Raji (cell line): ENCODE data around the gene SOAT2.

Source experiments
- POLR2A ChIP-seq: IDR thresholded peaks from 2 replicates; pipeline ENCODE4 v1.6.1; 2011; ENCODE audit warnings: low read depth, low read length, control low read depth; ENCODE audit not compliant: insufficient read depth

Gene SOAT2, protein sequence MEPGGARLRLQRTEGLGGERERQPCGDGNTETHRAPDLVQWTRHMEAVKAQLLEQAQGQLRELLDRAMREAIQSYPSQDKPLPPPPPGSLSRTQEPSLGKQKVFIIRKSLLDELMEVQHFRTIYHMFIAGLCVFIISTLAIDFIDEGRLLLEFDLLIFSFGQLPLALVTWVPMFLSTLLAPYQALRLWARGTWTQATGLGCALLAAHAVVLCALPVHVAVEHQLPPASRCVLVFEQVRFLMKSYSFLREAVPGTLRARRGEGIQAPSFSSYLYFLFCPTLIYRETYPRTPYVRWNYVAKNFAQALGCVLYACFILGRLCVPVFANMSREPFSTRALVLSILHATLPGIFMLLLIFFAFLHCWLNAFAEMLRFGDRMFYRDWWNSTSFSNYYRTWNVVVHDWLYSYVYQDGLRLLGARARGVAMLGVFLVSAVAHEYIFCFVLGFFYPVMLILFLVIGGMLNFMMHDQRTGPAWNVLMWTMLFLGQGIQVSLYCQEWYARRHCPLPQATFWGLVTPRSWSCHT

DNA sequence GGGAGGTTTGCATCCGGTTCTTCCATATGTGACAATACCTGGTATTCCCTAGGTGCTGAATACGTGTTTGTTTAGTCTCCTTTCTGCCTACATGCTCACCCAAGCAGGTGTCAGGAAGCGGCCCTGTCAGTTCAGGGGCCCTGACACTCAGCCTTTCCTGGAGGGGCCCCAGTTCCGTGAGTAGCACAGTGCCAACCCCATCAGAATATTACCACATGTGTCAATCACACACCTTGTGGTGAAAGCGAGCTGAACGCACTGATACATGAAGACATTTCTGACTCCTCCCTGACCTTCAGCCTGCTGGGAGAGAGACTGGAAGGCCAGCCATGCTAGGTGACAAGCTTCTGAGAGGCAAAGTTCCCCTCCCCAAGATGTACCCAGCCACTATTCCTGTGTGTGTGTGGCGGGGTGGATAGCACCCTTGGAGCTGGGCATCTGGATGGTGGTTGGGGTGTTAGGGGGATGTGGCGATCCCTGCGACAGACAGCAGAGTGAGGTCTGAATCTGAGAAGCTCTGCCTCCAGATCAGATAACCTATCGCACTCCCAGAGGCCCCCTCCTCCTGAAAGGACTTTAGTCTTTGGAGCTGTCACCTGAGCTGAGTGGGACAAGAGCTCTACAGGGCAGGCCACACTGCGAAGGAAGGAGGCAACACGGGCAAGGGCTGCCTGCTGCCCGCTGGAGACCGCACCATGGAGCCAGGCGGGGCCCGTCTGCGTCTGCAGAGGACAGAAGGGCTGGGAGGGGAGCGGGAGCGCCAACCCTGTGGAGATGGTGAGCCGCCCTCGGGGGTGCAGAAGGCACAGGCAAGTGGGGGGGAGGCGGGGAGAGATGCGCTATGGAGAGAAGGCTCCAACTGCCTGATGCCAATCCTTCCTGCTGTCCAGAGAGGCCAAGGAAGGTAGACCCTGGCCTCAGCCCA is at the start of gene SOAT2:
Gene SOAT2 (plus strand): TSS at position 604 of the 925 bp plus-strand sequence. CDS start 92 bp downstream, at position 696.
- TF ChIP-seq POLR2A: no peak

DNA sequence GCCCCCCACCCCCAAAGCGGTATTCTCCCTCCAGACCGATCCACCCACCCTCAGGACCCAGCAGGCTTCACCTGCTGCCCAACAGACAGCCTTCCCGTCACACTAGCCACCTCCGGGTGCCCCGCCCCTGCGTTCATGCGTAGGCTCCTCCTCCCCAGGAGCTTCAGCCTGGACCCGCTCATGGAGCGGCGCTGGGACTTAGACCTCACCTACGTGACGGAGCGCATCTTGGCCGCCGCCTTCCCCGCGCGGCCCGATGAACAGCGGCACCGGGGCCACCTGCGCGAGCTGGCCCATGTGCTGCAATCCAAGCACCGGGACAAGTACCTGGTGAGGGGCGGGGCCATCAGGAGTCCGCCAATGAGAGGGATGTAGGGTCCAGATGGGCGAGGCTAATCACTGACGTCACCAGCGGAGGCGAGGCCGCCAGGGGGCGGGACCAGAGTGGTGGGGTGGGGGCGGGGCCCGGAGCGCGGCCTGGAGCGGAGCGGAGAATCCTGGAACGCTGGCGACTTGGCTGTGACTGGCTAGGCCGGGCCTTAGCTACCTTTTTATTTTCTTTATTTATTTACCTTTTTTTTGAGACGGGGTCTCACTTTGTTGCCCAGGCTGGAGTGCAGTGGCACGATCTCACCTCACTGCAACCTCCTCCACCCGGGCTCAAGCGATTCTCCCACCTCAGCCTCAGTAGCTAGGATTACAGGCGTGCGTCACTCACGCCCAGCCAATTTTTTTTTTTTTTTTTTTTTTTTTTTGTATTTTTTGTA is 49.0 kb upstream of the SOAT2 start:
- TF ChIP-seq POLR2A: peak; percentile 68

DNA sequence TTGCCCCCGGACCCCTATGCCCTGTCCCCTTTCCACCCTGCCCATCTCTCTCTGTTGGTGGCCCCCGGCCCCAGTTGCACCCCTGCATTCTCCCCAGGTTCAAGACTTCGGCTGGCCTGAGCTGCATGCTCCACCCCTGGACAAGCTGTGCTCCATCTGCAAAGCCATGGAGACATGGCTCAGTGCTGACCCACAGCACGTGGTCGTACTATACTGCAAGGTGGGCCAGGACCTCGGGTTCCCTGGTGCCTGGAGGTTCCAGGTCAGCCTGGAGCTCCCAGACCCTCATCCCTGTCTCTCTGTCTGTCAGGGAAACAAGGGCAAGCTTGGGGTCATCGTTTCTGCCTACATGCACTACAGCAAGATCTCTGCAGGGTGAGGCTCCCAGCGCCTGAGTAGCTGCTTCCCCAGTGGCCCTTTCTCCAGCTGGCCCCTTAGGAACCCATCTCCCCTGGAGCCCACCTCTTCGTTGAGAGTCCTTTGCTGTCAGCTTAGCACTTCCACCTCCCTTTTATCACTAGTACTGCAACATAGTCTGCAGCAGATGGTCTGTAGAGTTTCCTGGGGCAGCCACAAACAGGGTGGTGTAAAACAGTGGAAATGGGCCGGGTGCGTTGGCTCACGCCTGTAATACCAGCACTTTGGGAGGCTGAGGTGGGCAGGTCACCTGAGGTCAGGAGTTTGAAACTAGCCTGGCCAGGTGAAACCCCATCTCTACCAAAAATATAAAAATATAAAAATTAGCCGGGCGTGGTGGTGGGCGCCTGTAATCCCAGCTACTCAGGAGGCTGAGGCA is 47.6 kb upstream of the SOAT2 start:
- no peak for TF ChIP-seq POLR2A

DNA sequence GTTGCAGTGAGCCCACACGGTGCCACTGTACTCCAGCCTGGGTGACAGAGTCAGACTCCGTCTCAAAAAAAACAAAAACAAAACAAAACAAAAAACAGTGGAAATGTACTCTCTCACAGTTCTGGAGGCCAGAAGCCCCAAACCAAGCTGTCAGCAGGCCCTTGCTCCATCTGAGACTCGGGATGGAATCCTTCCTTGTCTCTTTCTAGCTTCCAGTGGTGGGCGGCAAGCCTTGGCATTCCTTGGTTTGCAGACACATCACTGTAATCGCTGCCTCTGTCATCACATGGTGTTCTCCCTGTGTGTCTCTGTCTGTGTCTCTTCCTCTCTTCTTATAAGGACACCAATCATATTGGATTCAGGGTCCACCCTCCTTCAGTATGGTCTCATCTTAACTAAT is 47.0 kb upstream of the SOAT2 start:
- no peak for TF ChIP-seq POLR2A

DNA sequence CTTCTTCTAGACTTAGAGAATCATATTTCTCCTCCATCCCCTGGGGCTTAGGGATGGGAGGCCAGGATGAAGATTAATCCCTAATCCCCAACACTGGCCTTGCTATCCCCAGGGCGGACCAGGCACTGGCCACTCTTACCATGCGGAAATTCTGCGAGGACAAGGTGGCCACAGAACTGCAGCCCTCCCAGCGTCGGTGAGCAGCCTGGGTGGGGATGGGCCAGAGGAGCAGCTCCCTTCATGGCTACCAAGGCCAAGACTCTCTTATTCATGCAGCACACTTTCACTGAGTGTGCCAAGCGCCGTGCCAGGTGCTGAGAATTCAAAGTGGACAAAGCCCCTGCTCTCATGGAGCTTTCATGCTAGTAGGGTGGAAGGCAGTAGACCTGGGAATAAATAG is 46.4 kb upstream of the SOAT2 start:
- no peak for TF ChIP-seq POLR2A

DNA sequence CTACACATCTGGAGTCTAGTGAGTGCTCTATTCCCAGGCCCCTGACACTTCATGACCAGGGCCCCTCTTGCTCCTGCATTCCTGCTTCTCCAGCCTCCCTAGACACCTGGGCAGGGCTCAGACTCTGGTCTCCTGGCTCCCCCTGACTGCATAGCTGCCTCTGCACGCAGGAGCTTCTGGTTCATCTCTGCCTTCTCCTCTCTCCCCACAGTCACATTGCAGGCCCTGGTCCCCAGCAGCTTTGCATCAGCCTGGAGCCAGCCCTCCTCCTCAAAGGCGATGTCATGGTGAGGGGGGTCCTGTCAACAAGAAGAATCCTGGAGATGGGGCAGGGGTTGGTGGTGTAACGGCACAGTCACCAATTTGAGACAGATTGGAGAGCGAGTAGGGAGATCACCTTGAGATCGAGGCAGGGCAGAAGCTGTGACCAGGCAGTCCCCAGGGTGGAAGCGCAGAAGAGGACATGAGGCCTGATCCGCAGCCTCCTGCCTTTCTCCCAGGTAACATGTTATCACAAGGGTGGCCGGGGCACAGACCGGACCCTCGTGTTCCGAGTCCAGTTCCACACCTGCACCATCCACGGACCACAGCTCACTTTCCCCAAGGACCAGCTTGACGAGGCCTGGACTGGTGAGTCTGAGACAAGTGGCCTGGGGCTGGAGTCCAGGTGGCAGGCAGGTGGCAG is 45.3 kb upstream of the SOAT2 start:
- no peak for TF ChIP-seq POLR2A

DNA sequence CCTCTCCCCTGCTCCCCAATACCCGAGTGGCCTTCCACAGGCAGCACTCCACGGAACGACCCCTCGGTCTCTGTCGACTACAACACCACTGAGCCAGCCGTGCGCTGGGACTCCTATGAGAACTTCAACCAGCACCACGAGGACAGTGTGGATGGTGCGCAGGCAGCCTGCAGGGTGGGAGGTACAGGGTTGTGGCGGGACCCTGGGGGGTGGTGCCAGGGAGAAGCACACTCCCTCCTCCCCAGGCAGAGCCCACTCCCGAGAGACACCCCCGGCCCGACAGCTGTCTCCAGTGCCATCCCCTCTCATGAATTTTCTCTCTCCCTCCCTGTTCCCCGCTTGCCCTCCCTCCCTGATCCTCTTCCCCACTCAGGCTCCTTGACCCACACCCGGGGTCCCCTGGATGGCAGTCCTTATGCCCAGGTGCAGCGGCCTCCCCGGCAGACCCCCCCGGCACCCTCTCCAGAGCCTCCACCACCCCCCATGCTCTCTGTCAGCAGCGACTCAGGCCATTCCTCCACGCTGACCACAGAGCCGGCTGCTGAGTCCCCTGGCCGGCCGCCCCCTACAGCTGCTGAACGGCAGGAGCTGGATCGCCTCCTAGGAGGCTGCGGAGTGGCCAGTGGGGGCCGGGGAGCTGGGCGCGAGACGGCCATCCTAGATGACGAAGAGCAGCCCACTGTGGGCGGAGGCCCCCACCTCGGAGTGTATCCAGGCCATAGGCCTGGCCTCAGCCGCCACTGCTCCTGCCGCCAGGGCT is 44.4 kb upstream of the SOAT2 start:
- no peak for TF ChIP-seq POLR2A

DNA sequence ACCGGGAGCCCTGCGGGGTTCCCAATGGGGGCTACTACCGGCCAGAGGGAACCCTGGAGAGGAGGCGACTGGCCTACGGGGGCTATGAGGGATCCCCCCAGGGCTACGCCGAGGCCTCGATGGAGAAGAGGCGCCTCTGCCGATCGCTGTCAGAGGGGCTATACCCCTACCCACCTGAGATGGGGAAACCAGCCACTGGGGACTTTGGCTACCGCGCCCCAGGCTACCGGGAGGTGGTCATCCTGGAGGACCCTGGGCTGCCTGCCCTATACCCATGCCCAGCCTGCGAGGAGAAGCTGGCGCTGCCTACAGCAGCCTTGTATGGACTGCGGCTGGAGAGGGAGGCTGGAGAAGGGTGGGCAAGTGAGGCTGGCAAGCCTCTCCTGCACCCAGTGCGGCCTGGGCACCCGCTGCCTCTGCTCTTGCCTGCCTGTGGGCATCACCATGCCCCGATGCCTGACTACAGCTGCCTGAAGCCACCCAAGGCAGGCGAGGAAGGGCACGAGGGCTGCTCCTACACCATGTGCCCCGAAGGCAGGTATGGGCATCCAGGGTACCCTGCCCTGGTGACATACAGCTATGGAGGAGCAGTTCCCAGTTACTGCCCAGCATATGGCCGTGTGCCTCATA is 43.7 kb upstream of the SOAT2 start:
- TF ChIP-seq POLR2A: no peak

DNA sequence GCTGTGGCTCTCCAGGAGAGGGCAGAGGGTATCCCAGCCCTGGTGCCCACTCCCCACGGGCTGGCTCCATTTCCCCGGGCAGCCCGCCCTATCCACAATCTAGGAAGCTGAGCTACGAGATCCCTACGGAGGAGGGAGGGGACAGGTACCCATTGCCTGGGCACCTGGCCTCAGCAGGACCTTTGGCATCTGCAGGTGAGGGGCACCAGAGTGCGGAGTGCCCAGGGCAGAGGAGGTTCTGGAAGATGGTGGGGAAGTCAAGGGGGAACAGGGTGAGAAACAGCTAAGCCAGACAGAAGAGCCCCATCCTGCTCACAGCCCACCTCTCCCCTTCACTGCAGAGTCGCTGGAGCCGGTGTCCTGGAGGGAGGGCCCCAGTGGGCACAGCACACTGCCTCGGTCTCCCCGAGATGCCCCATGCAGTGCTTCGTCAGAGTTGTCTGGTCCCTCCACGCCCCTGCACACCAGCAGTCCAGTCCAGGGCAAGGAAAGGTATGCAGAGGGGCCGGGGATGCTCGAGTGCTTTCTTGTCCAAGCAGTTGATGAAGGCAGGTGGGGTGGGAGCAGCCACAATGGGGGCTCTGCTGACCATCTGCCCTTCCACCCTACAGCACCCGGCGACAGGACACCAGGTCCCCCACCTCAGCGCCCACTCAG is 43.1 kb upstream of the SOAT2 start:
- no peak for TF ChIP-seq POLR2A

DNA sequence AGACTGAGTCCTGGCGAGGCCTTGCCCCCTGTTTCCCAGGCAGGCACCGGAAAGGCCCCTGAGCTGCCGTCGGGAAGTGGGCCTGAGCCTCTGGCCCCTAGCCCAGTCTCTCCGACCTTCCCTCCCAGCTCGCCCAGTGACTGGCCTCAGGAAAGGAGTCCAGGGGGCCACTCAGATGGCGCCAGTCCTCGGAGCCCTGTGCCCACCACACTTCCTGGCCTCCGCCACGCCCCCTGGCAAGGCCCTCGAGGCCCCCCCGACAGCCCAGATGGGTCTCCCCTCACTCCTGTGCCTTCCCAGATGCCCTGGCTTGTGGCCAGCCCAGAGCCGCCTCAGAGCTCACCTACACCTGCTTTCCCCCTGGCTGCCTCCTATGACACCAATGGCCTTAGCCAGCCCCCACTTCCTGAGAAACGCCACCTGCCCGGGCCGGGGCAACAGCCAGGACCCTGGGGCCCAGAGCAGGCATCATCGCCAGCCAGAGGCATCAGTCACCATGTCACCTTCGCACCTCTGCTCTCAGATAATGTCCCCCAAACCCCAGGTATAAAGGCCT is 42.5 kb upstream of the SOAT2 start:
- TF ChIP-seq POLR2A: no peak

DNA sequence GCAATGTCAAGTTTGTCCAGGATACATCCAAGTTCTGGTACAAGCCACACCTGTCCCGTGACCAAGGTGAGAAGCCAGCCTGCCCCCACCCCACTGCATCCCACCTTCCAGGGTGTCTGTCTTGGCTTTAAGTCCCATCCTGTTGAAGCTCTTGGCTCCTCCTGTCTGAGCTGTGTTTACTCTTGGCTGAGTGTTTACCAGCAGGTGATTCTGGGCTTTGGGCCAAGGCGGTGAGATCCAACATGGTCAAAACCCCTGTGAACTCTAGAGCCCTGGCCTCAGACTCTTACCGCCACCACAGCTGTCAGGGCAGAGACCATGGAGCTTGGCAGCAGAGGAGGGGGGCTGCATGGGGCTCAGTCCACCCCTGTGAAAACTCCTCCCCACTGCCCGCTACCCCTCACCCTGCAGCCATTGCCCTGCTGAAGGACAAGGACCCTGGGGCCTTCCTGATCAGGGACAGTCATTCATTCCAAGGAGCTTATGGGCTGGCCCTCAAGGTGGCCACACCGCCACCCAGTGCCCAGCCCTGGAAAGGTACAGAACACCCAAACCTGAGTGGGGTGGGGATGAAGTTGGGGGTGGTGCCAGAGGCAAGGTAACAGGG is 41.8 kb upstream of the SOAT2 start:
- no peak for TF ChIP-seq POLR2A
